ENCODE data around the gene RFC3. TPM values are rescaled to one million over a fixed set of nuclear protein-coding genes. Genes with fewer than 3 reads are reported as not detected.

RFC3 gene
- total RNA-seq (2021; ENCODE audit: unreplicated experiment), result 19.0 TPM
- 6.5 TPM for polyA plus RNA-seq (2012; ENCODE audit: insufficient read length)
- percentile 63 among the genes with signal in this experiment for Bru-seq, nascent RNA
- BruChase-seq, experiment 1, labeled RNA remaining after a 2-hour chase, result percentile 83 among the genes with signal in this experiment
- BruChase-seq, experiment 2, labeled RNA remaining after a 6-hour chase, result percentile 68 among the genes with signal in this experiment
- long read RNA-seq, transcript RFC3-201 (9 exons, 2,402 nt), result major isoform, 45 of 67 reads
- long read RNA-seq, partial matches to known transcripts, result 11 of 67 reads
- long read RNA-seq, other reads (novel, unspliced or antisense), result 11 of 67 reads

- intact Hi-C loops (cut with micrococcal nuclease; ENCODE audit: unreplicated experiment), result no loop called here
- no peaks in the 10 kb centered on the region for H3K27me3 ChIP-seq (ENCODE audit: control insufficient read depth, insufficient read depth, low read length)
- CTCF ChIA-PET, result no interaction called here
- H3K4me3 ChIP-seq (ENCODE audit: low read depth in 2 of 2, low read length in 2 of 2), result peak within 1 kb of the TSS; percentile 84 to 94
- ATAC-seq (peak; percentile 99), DNase-seq (ENCODE audit: low read depth, low spot score) (peak; percentile 57)
- H3K9me3 ChIP-seq (ENCODE audit: control insufficient read depth, insufficient read depth, low read depth, low read length), result no peaks in the 10 kb centered on the region
- peaks cover 4% of the 10 kb centered on the region for H3K36me3 ChIP-seq (ENCODE audit: control insufficient read depth, insufficient read depth, low read length)
- TF ChIP-seq REST (IDR thresholded peaks at IDR 0.05; ENCODE audit: insufficient read depth in 1 of 2, low read depth in 2 of 2, low read length in 1 of 2) (no peak), POLR2AphosphoS5 (IDR thresholded peaks at IDR 0.05; ENCODE audit: low read depth, low read length) (peak; percentile 38; the same call in 1 of the 2 replicates), CTCF (IDR thresholded peaks at IDR 0.05) (no peak), SIN3A (IDR thresholded peaks at IDR 0.05; ENCODE audit: borderline replicate concordance, insufficient read depth, low read depth, low read length) (peak; percentile 90), TCF7L2 (IDR thresholded peaks at IDR 0.05; ENCODE audit: low read depth, low read length) (0 out of 2 replicates have a peak, but pooled peaks have one; percentile 24)
- H3K27ac ChIP-seq (ENCODE audit: low read length), result peak within 1 kb of the TSS; percentile 89
- TSS peak; percentile 93 for BruUV-seq (replicated peaks)
- H3K4me1 ChIP-seq (ENCODE audit: control insufficient read depth, insufficient read depth, low read length), result no peaks in the 10 kb centered on the region
- POLR2A ChIA-PET, result interaction anchor here (0.6 kb wide), 1 partner anchor 510 kb away, joined by 5 read pairs; no protein-coding TSS in a partner anchor
- in situ Hi-C loops (cut with HindIII; ENCODE audit: low pct_unique_long_range_greater_than_20kb, low sequenced_read_pairs), result no loop called here
Measured at GRCh38 chr13:33817901-33818706, at the start of gene RFC3. Gene RFC3, plus strand, starts transcription at chr13:33818149. Its CDS starts 30 bp downstream, at chr13:33818179.

- no TSS peak for BruUV-seq (replicated peaks)
Measured at GRCh38 chr13:33771296-33771695, 46.7 kb upstream of the RFC3 start.

More at GRCh38 chr13:33771296-33771695, 46.7 kb upstream of the RFC3 start:
- Histone ChIP-seq H3K36me3 (ENCODE audit: control insufficient read depth, insufficient read depth, low read length) (no peaks in the 10 kb centered on the region), H3K4me1 (ENCODE audit: control insufficient read depth, insufficient read depth, low read length) (no peaks in the 10 kb centered on the region), H3K27ac (ENCODE audit: low read length) (no peak overlapping the region), H3K27me3 (ENCODE audit: control insufficient read depth, insufficient read depth, low read length) (no peaks in the 10 kb centered on the region), H3K9me3 (ENCODE audit: control insufficient read depth, insufficient read depth, low read depth, low read length) (no peaks in the 10 kb centered on the region), H3K4me3 (ENCODE audit: low read depth in 2 of 2, low read length in 2 of 2) (no peak overlapping the region)
- in situ Hi-C loops (cut with HindIII; ENCODE audit: low pct_unique_long_range_greater_than_20kb, low sequenced_read_pairs), result no loop called here
- ATAC-seq (no peak), DNase-seq (ENCODE audit: low read depth, low spot score) (no peak)
- intact Hi-C loops (cut with micrococcal nuclease; ENCODE audit: unreplicated experiment), result no loop called here
- ChIA-PET POLR2A (no interaction called here), CTCF (no interaction called here)
- TF ChIP-seq TCF7L2 (IDR thresholded peaks at IDR 0.05; ENCODE audit: low read depth, low read length), result no peak
- no peak for TF ChIP-seq REST (IDR thresholded peaks at IDR 0.05; ENCODE audit: insufficient read depth in 1 of 2, low read depth in 2 of 2, low read length in 1 of 2)
- no peak for TF ChIP-seq CTCF (IDR thresholded peaks at IDR 0.05)
- no peak for TF ChIP-seq POLR2AphosphoS5 (IDR thresholded peaks at IDR 0.05; ENCODE audit: low read depth, low read length)
- no peak for TF ChIP-seq SIN3A (IDR thresholded peaks at IDR 0.05; ENCODE audit: borderline replicate concordance, insufficient read depth, low read depth, low read length)

Measured in Panc1 (cell line).